Muscle layer of duodenum (tissue), 2 donors: Measurements from ENCODE around the gene EPHA6.

Source experiments
- H3K27ac ChIP-seq: one replicate; pipeline ENCODE4 v1.7.0; 2013; ENCODE audit warnings: mild to moderate bottlenecking, low read length
- H3K27me3 ChIP-seq: one replicate; pipeline ENCODE4 v1.7.0; 2013; ENCODE audit warnings: low read depth, mild to moderate bottlenecking, control low read depth, low read length
- H3K36me3 ChIP-seq, 2 donors: one replicate each; pipeline ENCODE4 v1.7.0; 2013; ENCODE audit warnings: low read length in 2 of 2, control low read depth in 1 of 2, mild to moderate bottlenecking in 1 of 2; ENCODE audit not compliant: insufficient read depth in 2 of 2, control insufficient read depth in 1 of 2
- H3K4me1 ChIP-seq, 2 donors: one replicate each; pipeline ENCODE4 v1.7.0; 2013; ENCODE audit warnings: low read length in 2 of 2, mild to moderate bottlenecking in 2 of 2, control low read depth in 1 of 2, moderate library complexity in 1 of 2; ENCODE audit not compliant: insufficient read depth in 2 of 2, control insufficient read depth in 1 of 2
- H3K4me3 ChIP-seq, 2 donors: one replicate each; pipeline ENCODE4 v1.7.0; 2013; ENCODE audit warnings: low read length in 2 of 2, low read depth in 1 of 2, mild to moderate bottlenecking in 1 of 2
- H3K9me3 ChIP-seq, 2 donors: one replicate each; pipeline ENCODE4 v1.7.0; 2013; ENCODE audit warnings: low read length in 2 of 2, control low read depth in 1 of 2, mild to moderate bottlenecking in 1 of 2; ENCODE audit not compliant: control insufficient read depth in 1 of 2
- donor health status: healthy.

EPHA6 gene

DNA sequence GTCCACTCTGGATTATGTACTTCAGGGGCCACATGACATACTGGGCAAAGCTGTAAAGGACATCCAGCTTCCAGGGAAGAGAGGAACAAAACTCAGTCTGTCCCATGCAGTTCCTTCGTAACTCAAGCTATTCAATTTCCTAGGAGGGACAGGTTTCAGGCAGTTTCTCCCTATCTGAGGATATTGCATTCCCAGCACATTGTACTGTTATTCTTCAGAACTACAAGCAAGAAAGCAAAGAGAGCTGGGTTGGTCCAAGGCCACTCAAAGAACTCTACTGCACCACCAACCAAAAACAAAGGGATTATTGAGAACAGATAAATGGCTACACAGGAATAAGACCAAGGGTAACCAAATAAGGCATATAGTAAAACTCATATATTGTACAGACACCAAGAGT is 832.5 kb downstream of the EPHA6 start:
- H3K36me3 ChIP-seq = no peaks in the 10 kb centered on the region
- H3K4me1 ChIP-seq = no peaks in the 10 kb centered on the region
- no peaks in the 10 kb centered on the region for H3K9me3 ChIP-seq
- no peaks in the 10 kb centered on the region for H3K27me3 ChIP-seq
- no peak overlapping the region for H3K4me3 ChIP-seq
- H3K27ac ChIP-seq = no peak overlapping the region

DNA sequence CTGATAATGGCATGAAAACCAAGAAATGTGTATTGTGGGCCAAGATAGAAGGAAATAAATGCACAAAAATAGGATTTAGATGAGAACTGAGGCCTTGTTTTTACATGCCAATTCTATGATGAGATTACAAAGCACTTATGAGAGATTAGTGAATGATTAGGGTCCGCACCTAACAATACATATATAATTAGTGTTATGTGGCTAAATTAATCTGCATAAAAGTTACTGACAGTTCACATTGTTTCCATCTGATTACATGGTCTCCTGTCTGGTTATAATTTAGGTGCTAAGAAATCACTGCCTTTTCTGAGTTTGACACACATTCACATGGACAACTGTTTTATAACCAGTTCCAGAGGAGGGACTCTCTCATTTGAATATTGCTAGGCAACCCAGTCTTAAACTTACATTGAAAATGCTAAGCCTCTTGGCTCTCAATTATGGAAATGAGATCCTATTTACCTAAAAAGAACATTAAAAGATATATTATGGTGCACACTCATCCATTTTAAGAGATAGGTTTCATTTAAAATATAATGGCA is 833.1 kb downstream of the EPHA6 start:
- H3K36me3 ChIP-seq = no peaks in the 10 kb centered on the region
- H3K4me3 ChIP-seq = no peak overlapping the region
- no peaks in the 10 kb centered on the region for H3K27me3 ChIP-seq

DNA sequence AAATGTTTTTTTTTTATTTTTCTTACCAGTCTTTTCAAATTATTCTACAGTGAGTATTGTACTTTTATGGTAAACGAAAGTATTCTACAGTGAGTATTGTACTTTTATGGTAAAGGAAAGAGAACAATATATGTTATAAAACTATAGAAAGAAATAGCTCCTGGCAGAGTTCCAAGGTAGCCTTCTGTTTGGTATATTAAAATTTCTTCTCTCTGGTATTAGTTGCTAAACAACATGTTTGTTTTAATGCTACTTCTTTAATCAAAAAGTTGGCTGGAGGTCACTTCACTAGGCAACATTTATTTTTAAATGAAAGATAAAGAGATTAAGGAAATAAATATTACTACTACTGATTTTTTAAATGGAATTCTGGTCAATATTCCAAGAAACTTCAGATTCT is 841.6 kb downstream of the EPHA6 start:
- Histone ChIP-seq H3K36me3 (no peaks in the 10 kb centered on the region), H3K27ac (no peak overlapping the region), H3K9me3 (no peaks in the 10 kb centered on the region), H3K4me3 (no peak overlapping the region), H3K4me1 (peaks cover 0 to 3% of the 10 kb centered on the region in 2 donors), H3K27me3 (no peaks in the 10 kb centered on the region)

More for the DNA sequence above, 833.1 kb downstream of the EPHA6 start:
- Histone ChIP-seq H3K4me1 (no peaks in the 10 kb centered on the region), H3K27ac (no peak overlapping the region), H3K9me3 (no peaks in the 10 kb centered on the region)

DNA sequence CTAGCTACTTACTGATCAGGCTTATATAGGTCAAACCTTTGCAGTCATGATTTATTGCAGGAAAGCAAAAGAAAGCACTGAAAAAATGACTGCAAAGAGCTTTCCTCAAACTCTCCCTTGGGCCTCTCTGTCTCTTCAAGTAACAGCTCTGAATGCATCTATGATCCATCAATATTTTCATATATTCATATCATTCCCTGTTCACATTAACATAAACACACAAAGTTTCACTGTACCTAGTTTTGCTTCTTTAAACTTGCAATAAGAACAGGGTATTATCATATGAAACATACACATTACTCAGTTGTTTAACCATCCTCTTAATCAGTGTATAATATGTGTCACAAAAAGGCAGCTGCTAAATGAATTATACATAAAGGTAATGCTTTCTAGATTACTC is 842.2 kb downstream of the EPHA6 start:
- Histone ChIP-seq H3K27ac (no peak overlapping the region), H3K4me1 (peaks cover 0 to 3% of the 10 kb centered on the region in 2 donors), H3K4me3 (no peak overlapping the region), H3K9me3 (no peaks in the 10 kb centered on the region), H3K36me3 (no peaks in the 10 kb centered on the region), H3K27me3 (no peaks in the 10 kb centered on the region)

- Histone ChIP-seq H3K27ac (no peak overlapping the region), H3K4me3 (no peak overlapping the region), H3K4me1 (peaks cover 0 to 3% of the 10 kb centered on the region in 2 donors), H3K27me3 (no peaks in the 10 kb centered on the region), H3K9me3 (no peaks in the 10 kb centered on the region), H3K36me3 (no peaks in the 10 kb centered on the region)
Observed at GRCh38 chr3:97658668-97659285, 844.4 kb downstream of the EPHA6 start.

DNA sequence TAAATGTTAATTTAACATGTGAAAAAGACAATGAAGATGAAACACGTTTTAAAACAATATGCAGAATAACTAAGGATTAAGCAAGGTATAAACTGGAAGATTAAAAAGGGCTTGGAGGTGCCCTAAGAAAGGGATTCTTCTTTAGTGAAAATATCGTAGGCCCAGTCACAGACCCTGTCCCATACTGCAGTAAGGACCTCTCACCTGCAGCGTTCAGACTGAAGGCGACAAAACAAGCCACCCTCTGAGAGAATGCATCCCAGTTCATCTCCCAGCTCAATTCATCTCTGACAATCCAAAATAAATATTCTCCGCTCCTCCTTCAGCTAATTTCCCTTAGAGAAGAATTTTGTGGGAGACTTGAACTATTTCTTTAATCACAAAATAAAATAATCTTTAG is 847.9 kb downstream of the EPHA6 start:
- H3K4me1 ChIP-seq = peaks cover 0 to 3% of the 10 kb centered on the region in 2 donors
- H3K9me3 ChIP-seq = no peaks in the 10 kb centered on the region
- H3K27me3 ChIP-seq = no peaks in the 10 kb centered on the region
- H3K27ac ChIP-seq = no peak overlapping the region
- no peak overlapping the region for H3K4me3 ChIP-seq
- H3K36me3 ChIP-seq = no peaks in the 10 kb centered on the region

DNA sequence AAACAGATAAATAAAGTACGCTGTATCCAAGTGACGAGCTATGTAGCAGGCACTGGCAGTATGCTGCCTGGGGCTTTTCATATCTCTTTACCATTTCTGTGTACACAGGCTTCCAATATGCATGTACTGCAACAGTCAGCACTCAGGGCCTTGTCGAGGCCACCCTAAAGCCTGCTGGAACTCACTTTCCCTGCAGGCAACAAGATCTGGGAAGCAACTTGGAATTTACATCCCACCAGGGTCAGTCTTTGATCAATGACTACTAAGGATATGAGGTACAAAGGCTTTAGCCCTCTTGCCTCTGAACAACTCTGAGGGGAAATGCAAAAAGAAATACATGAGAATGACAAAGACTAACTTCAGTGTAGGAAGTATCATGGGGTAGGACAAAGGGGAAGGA is 848.4 kb downstream of the EPHA6 start:
- Histone ChIP-seq H3K4me1 (peaks cover 0 to 3% of the 10 kb centered on the region in 2 donors), H3K4me3 (no peak overlapping the region), H3K27ac (no peak overlapping the region), H3K36me3 (no peaks in the 10 kb centered on the region), H3K9me3 (no peaks in the 10 kb centered on the region), H3K27me3 (no peaks in the 10 kb centered on the region)

- H3K9me3 ChIP-seq = no peaks in the 10 kb centered on the region
- no peaks in the 10 kb centered on the region for H3K36me3 ChIP-seq
- H3K4me1 ChIP-seq = peaks cover 0 to 1% of the 10 kb centered on the region in 2 donors
- no peaks in the 10 kb centered on the region for H3K27me3 ChIP-seq
- H3K27ac ChIP-seq = no peak overlapping the region
- H3K4me3 ChIP-seq = no peak overlapping the region
Observed at GRCh38 chr3:97665896-97666295, 851.5 kb downstream of the EPHA6 start.

DNA sequence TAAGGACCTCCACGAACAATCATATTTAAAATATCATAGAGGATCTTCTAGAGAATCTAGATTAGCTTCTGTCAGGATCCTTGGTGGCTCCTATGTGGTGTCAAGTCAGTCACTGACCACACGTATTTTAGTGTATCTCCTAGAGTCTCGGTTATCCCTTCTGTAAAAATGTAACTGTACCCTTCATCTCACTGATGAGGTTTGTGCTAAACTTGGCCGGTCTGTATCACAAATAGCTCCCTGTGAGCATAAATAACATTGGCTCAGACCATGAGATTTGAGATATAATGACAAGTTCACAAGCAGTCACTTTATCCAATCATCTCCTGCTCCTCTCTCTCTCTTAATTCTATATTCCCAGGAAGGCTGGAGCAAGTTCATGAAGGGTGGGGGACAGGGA is 856.6 kb downstream of the EPHA6 start:
- H3K4me3 ChIP-seq = no peak overlapping the region
- no peaks in the 10 kb centered on the region for H3K27me3 ChIP-seq

DNA sequence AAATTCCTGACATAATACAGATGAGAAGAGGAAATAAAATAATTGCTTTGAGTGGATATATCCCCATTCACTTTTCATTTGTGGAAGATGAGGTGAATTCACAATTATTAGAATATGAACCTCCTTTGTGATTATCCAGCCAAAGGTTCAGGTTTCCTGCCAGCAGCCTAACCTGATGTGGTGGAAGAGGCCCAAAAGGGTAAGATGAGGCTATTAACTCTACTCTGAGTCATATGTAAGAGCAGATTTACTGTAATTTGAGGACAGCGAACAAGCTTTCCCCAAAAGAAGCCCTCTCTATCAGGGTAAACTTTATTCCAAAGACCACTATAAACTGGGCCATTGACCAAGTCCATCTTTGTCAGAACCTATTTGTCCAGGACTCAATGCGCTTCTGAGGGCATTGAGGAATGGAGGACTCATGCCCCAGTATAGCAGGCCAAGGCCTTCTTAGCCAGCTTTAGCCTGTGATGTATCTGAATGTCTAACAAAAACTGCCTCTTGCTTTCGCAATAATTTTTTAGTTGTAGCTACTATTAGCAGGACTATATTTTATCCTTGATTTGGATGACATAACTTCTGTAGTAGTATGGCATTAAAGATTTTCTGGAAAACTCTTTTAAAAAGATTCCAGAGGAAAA is 859.1 kb downstream of the EPHA6 start:
- H3K27me3 ChIP-seq = no peaks in the 10 kb centered on the region

More for the DNA sequence above, 856.6 kb downstream of the EPHA6 start:
- H3K36me3 ChIP-seq = no peaks in the 10 kb centered on the region
- H3K9me3 ChIP-seq = no peaks in the 10 kb centered on the region
- no peak overlapping the region for H3K27ac ChIP-seq
- H3K4me1 ChIP-seq = no peaks in the 10 kb centered on the region

DNA sequence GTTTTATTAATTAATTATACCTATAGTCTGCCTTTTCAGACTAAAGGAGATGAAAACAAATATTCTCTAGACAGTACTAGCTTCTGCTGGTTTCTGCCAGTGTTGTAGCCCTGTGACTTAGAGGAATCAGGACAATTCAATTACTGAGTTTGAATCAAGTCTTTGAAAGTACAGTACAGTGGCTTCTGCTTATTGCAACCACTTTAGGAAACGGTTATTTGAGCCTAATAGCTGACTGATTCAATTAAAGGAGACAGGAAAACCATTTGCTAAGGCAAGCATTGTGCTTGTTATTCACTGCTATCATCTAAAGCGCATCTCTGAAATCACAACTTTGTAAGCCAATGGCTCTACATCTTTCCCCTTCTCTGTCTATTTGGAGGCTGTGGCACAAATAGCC is 860.1 kb downstream of the EPHA6 start:
- no peaks in the 10 kb centered on the region for H3K9me3 ChIP-seq
- no peaks in the 10 kb centered on the region for H3K4me1 ChIP-seq
- H3K27me3 ChIP-seq = no peaks in the 10 kb centered on the region
- H3K27ac ChIP-seq = no peak overlapping the region
- no peak overlapping the region for H3K4me3 ChIP-seq
- no peaks in the 10 kb centered on the region for H3K36me3 ChIP-seq

More for the DNA sequence above, 859.1 kb downstream of the EPHA6 start:
- H3K36me3 ChIP-seq = no peaks in the 10 kb centered on the region
- no peak overlapping the region for H3K27ac ChIP-seq
- H3K4me3 ChIP-seq = no peak overlapping the region
- no peaks in the 10 kb centered on the region for H3K9me3 ChIP-seq
- H3K4me1 ChIP-seq = no peaks in the 10 kb centered on the region
